Caco-2 (cell line): ENCODE results near the gene MAPKAP1. TPM values are rescaled to one million over a fixed set of nuclear protein-coding genes. Genes with fewer than 3 reads are reported as not detected.

Experiments used
- BruUV-seq: library from RNA; stranded (reverse); fragments of 400-500 nt; replicated peaks from 2 replicates; lab custom pipeline; 2021; lab: Mats Ljungman, UMichigan
- CTCF ChIA-PET: fragments of 300-600 bp; sonication (Branson Sonifier 250); formaldehyde crosslinking; loops from one replicate; lab custom pipeline; 2022; ENCODE audit warnings: antibody characterized with exemption; lab: Charles Lee
- POLR2A ChIA-PET: fragments of 300-600 bp; sonication (Branson Sonifier 250); formaldehyde crosslinking; loops from one replicate; lab custom pipeline; 2022; ENCODE audit warnings: antibody characterized with exemption; lab: Charles Lee
- DNase-seq, 2 experiments: peaks; one replicate each; pipeline versions ENCODE4 v3.0.0 to v3.0.0-alpha.2; 2020 to 2022
- H3K27me3 ChIP-seq: replicated peaks from 2 replicates; pipeline ENCODE4 v1.6.0; 2011; ENCODE audit warnings: low read length; ENCODE audit not compliant: control insufficient read depth, insufficient read depth
- H3K36me3 ChIP-seq: 2 replicates; pipeline ENCODE4 v1.5.1; 2011; ENCODE audit warnings: low read length; ENCODE audit not compliant: control insufficient read depth, insufficient read depth
- H3K4me1 ChIP-seq: fragments of 250-450 bp; sonication (Bioruptor Pico); 2 replicates; pipeline ENCODE4 v1.5.1; 2020; ENCODE audit warnings: mild to moderate bottlenecking
- H3K4me3 ChIP-seq: 2 replicates; pipeline ENCODE4 v1.5.1; 2011; ENCODE audit warnings: low read depth, mild to moderate bottlenecking, control low read depth, low read length
- H3K9me3 ChIP-seq: fragments of 250-450 bp; sonication (Bioruptor Pico); 2 replicates; pipeline ENCODE4 v1.5.1; 2020; ENCODE audit warnings: mild to moderate bottlenecking, moderate library complexity
- H3K27ac Mint-ChIP-seq: one replicate; pipeline ENCODE4 v1.8.0; 2022; ENCODE audit warnings: mixed read lengths; ENCODE audit not compliant: unreplicated experiment
- H3K27me3 Mint-ChIP-seq: one replicate; pipeline ENCODE4 v1.8.0; 2022; ENCODE audit warnings: mixed read lengths; ENCODE audit not compliant: insufficient read depth, unreplicated experiment
- H3K36me3 Mint-ChIP-seq: one replicate; pipeline ENCODE4 v1.8.0; 2022; ENCODE audit warnings: mild to moderate bottlenecking, mixed read lengths; ENCODE audit not compliant: insufficient read depth, unreplicated experiment
- H3K4me1 Mint-ChIP-seq: one replicate; pipeline ENCODE4 v1.8.0; 2022; ENCODE audit warnings: low read depth, mixed read lengths; ENCODE audit not compliant: unreplicated experiment
- H3K4me3 Mint-ChIP-seq: one replicate; pipeline ENCODE4 v1.8.0; 2022; ENCODE audit warnings: mild to moderate bottlenecking, moderate library complexity, mixed read lengths; ENCODE audit not compliant: unreplicated experiment
- H3K9me3 Mint-ChIP-seq: one replicate; pipeline ENCODE4 v1.8.0; 2022; ENCODE audit warnings: mixed read lengths; ENCODE audit not compliant: unreplicated experiment
- CTCF ChIP-seq, 2 experiments: fragments of 200-600 bp in 1 of 2; IDR thresholded peaks; 1 replicate in 1 of 2; 2 replicates in 1 of 2; pipeline versions ENCODE4 v1.5.1 to v1.8.0; 2011 to 2022; ENCODE audit warnings: antibody characterized with exemption in 1 of 2, control low read depth in 1 of 2, inconsistent platforms in 1 of 2, low read depth in 1 of 2, low read length in 1 of 2, mild to moderate bottlenecking in 1 of 2, moderate library complexity in 1 of 2; ENCODE audit not compliant: insufficient read depth in 1 of 2, severe bottlenecking in 1 of 2, unreplicated experiment in 1 of 2
- intact Hi-C: fragments of 100-400 bp; cut with micrococcal nuclease; formaldehyde crosslinking; loops from one replicate; pipeline ENCODE4 v1.10.0; 2022; ENCODE audit not compliant: unreplicated experiment
- total RNA-seq: library from RNA; stranded (reverse); gene quantifications from 2 replicates; pipeline ENCODE4 v1.2.3, GENCODE V29; 2022

MAPKAP1 gene
- total RNA-seq, 1 experiment from 2014 or later, result 70.0 TPM

DNA sequence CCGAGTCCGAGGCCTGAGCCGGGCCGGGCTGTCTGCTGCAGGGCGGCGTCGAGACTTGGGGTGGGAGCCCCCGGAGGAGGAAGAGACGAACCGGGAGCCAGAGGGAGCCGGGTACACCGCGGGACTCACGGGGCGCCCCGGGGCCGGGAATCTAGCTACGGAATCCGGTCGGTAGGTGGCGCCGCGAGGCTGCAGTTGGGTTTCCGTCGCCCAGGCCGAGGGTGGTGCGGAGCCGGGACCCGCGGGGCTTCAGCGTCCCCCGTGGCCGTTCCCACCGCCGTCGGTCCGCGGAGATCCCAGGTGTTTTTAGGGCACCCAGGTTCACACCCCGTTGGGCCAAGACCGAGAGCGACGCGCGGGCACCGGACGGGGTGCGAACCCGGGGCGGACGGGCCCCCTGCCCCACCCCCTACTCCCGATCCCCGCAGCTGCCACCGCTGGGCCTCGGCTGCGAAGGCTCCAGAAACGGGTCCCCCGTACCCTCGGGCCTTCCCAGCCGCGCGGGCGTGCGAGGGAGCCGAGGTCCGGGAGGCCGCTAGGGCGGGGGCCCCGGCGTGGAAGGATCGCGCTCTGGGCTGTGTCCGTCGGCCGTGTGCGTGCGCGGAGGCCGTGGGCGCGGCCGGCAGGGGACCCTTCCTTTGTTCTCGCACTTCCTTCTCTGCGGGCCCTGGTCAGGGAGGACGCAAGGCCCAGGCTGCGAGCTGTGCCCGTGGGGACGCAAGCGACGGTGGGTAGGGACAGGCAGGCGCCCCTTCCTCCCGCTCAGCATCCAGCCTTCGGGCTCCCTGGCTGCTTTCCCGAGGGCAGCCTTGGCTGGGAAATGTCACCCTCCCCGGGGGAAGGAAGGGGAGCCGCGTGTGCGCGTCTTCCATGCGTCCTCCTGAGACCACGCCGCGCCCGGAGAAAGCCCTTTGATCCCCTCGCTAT, 298.8 kb downstream of the MAPKAP1 start:
- intact Hi-C loops, result loop anchor here (1.0 to 2.0 kb wide), 3 partner anchors 223 to 821 kb away; no protein-coding TSS in a partner anchor
- H3K27me3 ChIP-seq, result no peaks in the 10 kb centered on the region
- H3K4me3 Mint-ChIP-seq, result peak overlapping the region; percentile 71
- CTCF ChIA-PET, result interaction anchor here (0.6 to 2.3 kb wide), 13 partner anchors 8 to 984 kb away, joined by 3 to 8 read pairs (median 3); partner anchors contain the start of gene SCAI
- peak; percentile 80 to 91 for DNase-seq
- no peaks in the 10 kb centered on the region for H3K27me3 Mint-ChIP-seq
- BruUV-seq, result no TSS peak
- peak overlapping the region; percentile 69 for H3K4me3 ChIP-seq
- TF ChIP-seq CTCF (IDR thresholded peaks at IDR 0.05; ENCODE audit: insufficient read depth in 1 of 2, low read depth in 1 of 2, low read length in 1 of 2, severe bottlenecking in 1 of 2, unreplicated experiment in 1 of 2), result peak; percentile 85 to 86
- POLR2A ChIA-PET, result no interaction called here
- peaks cover 10% of the 10 kb centered on the region for H3K4me1 Mint-ChIP-seq
- no peaks in the 10 kb centered on the region for H3K36me3 ChIP-seq
- H3K36me3 Mint-ChIP-seq, result peaks cover 12% of the 10 kb centered on the region
- H3K9me3 ChIP-seq, result no peaks in the 10 kb centered on the region
- no peaks in the 10 kb centered on the region for H3K9me3 Mint-ChIP-seq
- peak overlapping the region; percentile 69 for H3K27ac Mint-ChIP-seq
- peaks cover 15% of the 10 kb centered on the region for H3K4me1 ChIP-seq

GRCh38 chr9:125407432-125407973, 299.5 kb downstream of the MAPKAP1 start:
- no peaks in the 10 kb centered on the region for H3K27me3 Mint-ChIP-seq
- BruUV-seq, result no TSS peak
- intact Hi-C loops, result loop anchor here (2.0 kb wide), 1 partner anchor 821 kb away; no protein-coding TSS in a partner anchor
- H3K9me3 Mint-ChIP-seq, result no peaks in the 10 kb centered on the region
- DNase-seq, result no peak
- peaks cover 15% of the 10 kb centered on the region for H3K4me1 ChIP-seq
- peaks cover 10% of the 10 kb centered on the region for H3K4me1 Mint-ChIP-seq
- H3K36me3 Mint-ChIP-seq, result peaks cover 12% of the 10 kb centered on the region
- H3K4me3 Mint-ChIP-seq, result peak overlapping the region; percentile 71
- H3K9me3 ChIP-seq, result no peaks in the 10 kb centered on the region
- peak overlapping the region; percentile 69 for H3K27ac Mint-ChIP-seq
- ChIA-PET POLR2A (no interaction called here), CTCF (interaction anchor here (0.6 to 2.3 kb wide), 14 partner anchors 8 to 984 kb away, joined by 3 to 8 read pairs (median 4); no protein-coding TSS in a partner anchor)
- peak overlapping the region; percentile 69 for H3K4me3 ChIP-seq
- no peak for TF ChIP-seq CTCF (IDR thresholded peaks at IDR 0.05; ENCODE audit: insufficient read depth in 1 of 2, low read depth in 1 of 2, low read length in 1 of 2, severe bottlenecking in 1 of 2, unreplicated experiment in 1 of 2)
- no peaks in the 10 kb centered on the region for H3K36me3 ChIP-seq
- no peaks in the 10 kb centered on the region for H3K27me3 ChIP-seq

GRCh38 chr9:125406810-125407087, 300.3 kb downstream of the MAPKAP1 start:
- BruUV-seq, result no TSS peak
- CTCF ChIA-PET, result interaction anchor here (1.1 to 2.3 kb wide), 3 partner anchors 7 to 226 kb away, joined by 3 to 8 read pairs (median 4); no protein-coding TSS in a partner anchor
- no peaks in the 10 kb centered on the region for H3K36me3 ChIP-seq

More at GRCh38 chr9:125406810-125407087, 300.3 kb downstream of the MAPKAP1 start:
- no peak overlapping the region for H3K4me3 ChIP-seq
- Mint-ChIP-seq H3K27me3 (no peaks in the 10 kb centered on the region), H3K9me3 (no peaks in the 10 kb centered on the region), H3K4me1 (peaks cover 10% of the 10 kb centered on the region), H3K27ac (no peak overlapping the region), H3K36me3 (peaks cover 12% of the 10 kb centered on the region), H3K4me3 (no peak overlapping the region)
- H3K9me3 ChIP-seq, result no peaks in the 10 kb centered on the region
- TF ChIP-seq CTCF (IDR thresholded peaks at IDR 0.05; ENCODE audit: insufficient read depth in 1 of 2, low read depth in 1 of 2, low read length in 1 of 2, severe bottlenecking in 1 of 2, unreplicated experiment in 1 of 2), result no peak
- intact Hi-C loops, result loop anchor here (2.0 kb wide), 1 partner anchor 822 kb away; no protein-coding TSS in a partner anchor
- POLR2A ChIA-PET, result no interaction called here
- H3K27me3 ChIP-seq, result no peaks in the 10 kb centered on the region
- H3K4me1 ChIP-seq, result peaks cover 15% of the 10 kb centered on the region
- no peak for DNase-seq
